WTC11 (cell line): ENCODE results near the gene SREBF1. TPM values are rescaled to one million over a fixed set of nuclear protein-coding genes. Genes with fewer than 3 reads are reported as not detected.

ENCODE experiments used
- ATAC-seq: fragments of 200-7000 bp; cut with Tn5 transposase; 2 replicates; pipeline ENCODE4 v1.10.0; 2021; ENCODE audit warnings: mild to moderate bottlenecking, moderate library complexity
- CTCF ChIA-PET: fragments of 300-600 bp; sonication (Branson Sonifier 250); formaldehyde crosslinking; loops from one replicate; lab custom pipeline; 2021; ENCODE audit warnings: antibody characterized with exemption; lab: Charles Lee
- POLR2A ChIA-PET: fragments of 350-600 bp; sonication (Branson Sonifier 250); formaldehyde crosslinking; loops from one replicate; lab custom pipeline; 2021; ENCODE audit warnings: antibody characterized with exemption; lab: Charles Lee
- DNase-seq: peaks from one replicate; pipeline ENCODE4 v3.0.0; 2021; ENCODE audit warnings: low spot score
- H3K27ac Mint-ChIP-seq: 2 replicates; pipeline ENCODE4 v1.8.0; 2021; ENCODE audit warnings: mixed read lengths
- H3K27me3 Mint-ChIP-seq: 2 replicates; pipeline ENCODE4 v1.8.0; 2021; ENCODE audit warnings: low read depth, mild to moderate bottlenecking, moderate library complexity, mixed read lengths
- H3K36me3 Mint-ChIP-seq: 2 replicates; pipeline ENCODE4 v1.8.0; 2021; ENCODE audit warnings: mixed read lengths
- H3K4me1 Mint-ChIP-seq: 2 replicates; pipeline ENCODE4 v1.8.0; 2022; ENCODE audit warnings: mixed read lengths
- H3K4me3 Mint-ChIP-seq: 2 replicates; pipeline ENCODE4 v1.8.0; 2021; ENCODE audit warnings: mild to moderate bottlenecking, moderate library complexity, mixed read lengths
- H3K9me3 Mint-ChIP-seq: 2 replicates; pipeline ENCODE4 v1.8.0; 2021; ENCODE audit warnings: mixed read lengths
- CBFB ChIP-seq: sonication (generic); formaldehyde crosslinking; IDR thresholded peaks from 2 replicates; pipeline ENCODE4 v1.8.1; 2022; ENCODE audit warnings: mild to moderate bottlenecking, low read depth, missing genetic modification reagents
- ESRRA ChIP-seq: sonication (generic); formaldehyde crosslinking; IDR thresholded peaks from 2 replicates; pipeline ENCODE4 v1.8.1; 2022; ENCODE audit warnings: mild to moderate bottlenecking, missing genetic modification reagents, borderline replicate concordance
- FOXJ3 ChIP-seq: sonication (generic); formaldehyde crosslinking; IDR thresholded peaks from 2 replicates; pipeline ENCODE4 v1.9.0; 2021; ENCODE audit warnings: missing genetic modification reagents, mild to moderate bottlenecking, borderline replicate concordance
- FOXK1 ChIP-seq: sonication (generic); formaldehyde crosslinking; IDR thresholded peaks from 2 replicates; pipeline ENCODE4 v1.8.0; 2022; ENCODE audit warnings: mild to moderate bottlenecking, moderate library complexity, missing genetic modification reagents
- GABPB1 ChIP-seq: sonication (generic); formaldehyde crosslinking; IDR thresholded peaks from 2 replicates; pipeline ENCODE4 v1.8.1; 2023; ENCODE audit warnings: mild to moderate bottlenecking, missing genetic modification reagents
- MXD4 ChIP-seq: fragments of 250-450 bp; sonication (Bioruptor Pico); IDR thresholded peaks from 2 replicates; pipeline ENCODE4 v1.8.0; 2021; ENCODE audit warnings: mild to moderate bottlenecking, moderate library complexity, borderline replicate concordance
- OVOL2 ChIP-seq: fragments of 250-450 bp; sonication (Bioruptor Pico); IDR thresholded peaks from 2 replicates; pipeline ENCODE4 v1.9.0; 2021; ENCODE audit warnings: mild to moderate bottlenecking, borderline replicate concordance
- PRRX2 ChIP-seq: fragments of 250-450 bp; sonication (Bioruptor Pico); IDR thresholded peaks from 2 replicates; pipeline ENCODE4 v1.8.0; 2021; ENCODE audit warnings: mild to moderate bottlenecking
- SMAD3 ChIP-seq: sonication (generic); formaldehyde crosslinking; IDR thresholded peaks from 2 replicates; pipeline ENCODE4 v1.8.0; 2022; ENCODE audit warnings: missing genetic modification reagents, mild to moderate bottlenecking, borderline replicate concordance
- SOX15 ChIP-seq: fragments of 250-450 bp; sonication (Bioruptor Pico); IDR thresholded peaks from 2 replicates; pipeline ENCODE4 v1.9.0; 2021; ENCODE audit warnings: mild to moderate bottlenecking
- TEAD4 ChIP-seq: sonication (generic); formaldehyde crosslinking; IDR thresholded peaks from 2 replicates; pipeline ENCODE4 v1.8.0; 2022; ENCODE audit warnings: mild to moderate bottlenecking, missing genetic modification reagents
- ZBTB21 ChIP-seq: sonication (generic); formaldehyde crosslinking; IDR thresholded peaks from 2 replicates; pipeline ENCODE4 v1.8.1; 2023; ENCODE audit warnings: mild to moderate bottlenecking, missing genetic modification reagents, borderline replicate concordance
- ZNF219 ChIP-seq: sonication (generic); formaldehyde crosslinking; IDR thresholded peaks from 2 replicates; pipeline ENCODE4 v1.8.0; 2023; ENCODE audit warnings: missing genetic modification reagents, mild to moderate bottlenecking, borderline replicate concordance
- ZNF671 ChIP-seq: fragments of 250-450 bp; sonication (Bioruptor Pico); IDR thresholded peaks from 2 replicates; pipeline ENCODE4 v1.8.0; 2021; ENCODE audit warnings: mild to moderate bottlenecking
- total RNA-seq: library from RNA; stranded (reverse); gene quantifications from 3 replicates; pipeline ENCODE4 v1.2.3, GENCODE V29; 2021
- TF ChIP-seq, protein P1 (sequence below): sonication (generic); formaldehyde crosslinking; IDR thresholded peaks from 2 replicates; pipeline ENCODE4 v1.8.0; 2022; ENCODE audit warnings: missing genetic modification reagents
- TF ChIP-seq, protein P2 (sequence below): sonication (generic); formaldehyde crosslinking; IDR thresholded peaks from 2 replicates; pipeline ENCODE4 v1.8.0; 2022; ENCODE audit warnings: mild to moderate bottlenecking, missing genetic modification reagents
- TF ChIP-seq, protein P3 (sequence below): sonication (generic); formaldehyde crosslinking; IDR thresholded peaks from 2 replicates; pipeline ENCODE4 v1.8.0; 2022; ENCODE audit warnings: mild to moderate bottlenecking, missing genetic modification reagents
- TF ChIP-seq, protein P4 (sequence below): sonication (generic); formaldehyde crosslinking; IDR thresholded peaks from 2 replicates; pipeline ENCODE4 v1.8.0; 2023; ENCODE audit warnings: missing genetic modification reagents, mild to moderate bottlenecking, borderline replicate concordance
- TF ChIP-seq, protein P5 (sequence below): fragments of 250-450 bp; sonication (Bioruptor Pico); IDR thresholded peaks from 2 replicates; pipeline ENCODE4 v2.1.2; 2022; ENCODE audit warnings: mild to moderate bottlenecking, moderate library complexity
- TF ChIP-seq, protein P6 (sequence below): sonication (generic); formaldehyde crosslinking; IDR thresholded peaks from 2 replicates; pipeline ENCODE4 v1.8.0; 2023; ENCODE audit warnings: mild to moderate bottlenecking, missing genetic modification reagents

Gene SREBF1
- total RNA-seq, 1 experiment from 2014 or later = 93.7 TPM

DNA sequence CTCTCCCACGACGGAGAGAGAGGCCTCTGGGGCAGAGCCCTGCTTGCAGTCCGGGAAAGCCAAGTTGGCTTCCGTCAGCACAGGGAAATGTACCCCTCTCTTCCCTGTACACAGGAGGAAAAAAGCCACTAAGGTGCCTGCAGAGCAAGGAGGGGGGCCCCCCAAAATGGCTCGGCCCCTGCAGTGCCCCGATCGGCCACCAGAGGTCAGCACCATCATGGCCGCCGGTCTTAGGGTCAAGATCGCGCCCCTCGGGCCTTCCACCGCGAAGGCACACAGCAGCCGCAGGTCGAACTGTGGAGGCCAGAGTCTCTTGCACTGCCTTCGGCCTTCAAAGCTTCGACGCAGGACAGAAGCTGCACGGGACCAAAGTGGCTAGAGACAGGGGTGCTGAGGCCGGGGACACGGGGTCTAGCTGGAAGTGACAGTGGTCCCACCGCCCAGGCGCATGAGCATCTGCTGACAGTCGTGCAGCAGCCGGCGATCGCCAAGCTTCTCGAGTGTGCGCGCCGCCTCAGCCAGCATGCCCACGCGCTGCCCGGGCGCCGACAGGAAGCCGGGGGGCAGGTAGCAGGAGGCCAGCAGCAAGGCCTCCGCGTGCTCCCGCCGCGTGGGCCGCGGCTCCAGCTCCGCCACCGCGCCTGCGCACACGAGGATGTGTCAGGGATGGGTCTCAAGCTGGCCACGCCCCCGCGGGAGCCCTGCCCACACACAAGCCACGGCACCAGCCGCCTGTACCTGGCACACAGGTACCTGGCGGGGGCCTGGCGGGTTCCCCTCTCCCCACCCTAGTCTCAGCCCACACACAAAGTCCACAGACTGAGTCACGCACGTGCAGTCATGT is 24.4 kb downstream of the SREBF1 start (continued):
- TF ChIP-seq PRRX2 (CRISPR knock-in tag) (no peak), SMAD3 (no peak), FOXJ3 (no peak), SOX15 (no peak), CBFB (CRISPR knock-in tag) (no peak), FOXK1 (CRISPR knock-in tag) (no peak), ZNF671 (CRISPR knock-in tag) (no peak), ZNF219 (CRISPR knock-in tag) (no peak)
- TF ChIP-seq, protein P1, sequence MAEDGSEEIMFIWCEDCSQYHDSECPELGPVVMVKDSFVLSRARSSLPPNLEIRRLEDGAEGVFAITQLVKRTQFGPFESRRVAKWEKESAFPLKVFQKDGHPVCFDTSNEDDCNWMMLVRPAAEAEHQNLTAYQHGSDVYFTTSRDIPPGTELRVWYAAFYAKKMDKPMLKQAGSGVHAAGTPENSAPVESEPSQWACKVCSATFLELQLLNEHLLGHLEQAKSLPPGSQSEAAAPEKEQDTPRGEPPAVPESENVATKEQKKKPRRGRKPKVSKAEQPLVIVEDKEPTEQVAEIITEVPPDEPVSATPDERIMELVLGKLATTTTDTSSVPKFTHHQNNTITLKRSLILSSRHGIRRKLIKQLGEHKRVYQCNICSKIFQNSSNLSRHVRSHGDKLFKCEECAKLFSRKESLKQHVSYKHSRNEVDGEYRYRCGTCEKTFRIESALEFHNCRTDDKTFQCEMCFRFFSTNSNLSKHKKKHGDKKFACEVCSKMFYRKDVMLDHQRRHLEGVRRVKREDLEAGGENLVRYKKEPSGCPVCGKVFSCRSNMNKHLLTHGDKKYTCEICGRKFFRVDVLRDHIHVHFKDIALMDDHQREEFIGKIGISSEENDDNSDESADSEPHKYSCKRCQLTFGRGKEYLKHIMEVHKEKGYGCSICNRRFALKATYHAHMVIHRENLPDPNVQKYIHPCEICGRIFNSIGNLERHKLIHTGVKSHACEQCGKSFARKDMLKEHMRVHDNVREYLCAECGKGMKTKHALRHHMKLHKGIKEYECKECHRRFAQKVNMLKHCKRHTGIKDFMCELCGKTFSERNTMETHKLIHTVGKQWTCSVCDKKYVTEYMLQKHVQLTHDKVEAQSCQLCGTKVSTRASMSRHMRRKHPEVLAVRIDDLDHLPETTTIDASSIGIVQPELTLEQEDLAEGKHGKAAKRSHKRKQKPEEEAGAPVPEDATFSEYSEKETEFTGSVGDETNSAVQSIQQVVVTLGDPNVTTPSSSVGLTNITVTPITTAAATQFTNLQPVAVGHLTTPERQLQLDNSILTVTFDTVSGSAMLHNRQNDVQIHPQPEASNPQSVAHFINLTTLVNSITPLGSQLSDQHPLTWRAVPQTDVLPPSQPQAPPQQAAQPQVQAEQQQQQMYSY (CRISPR knock-in tag) = no peak
- TF ChIP-seq, protein P2, sequence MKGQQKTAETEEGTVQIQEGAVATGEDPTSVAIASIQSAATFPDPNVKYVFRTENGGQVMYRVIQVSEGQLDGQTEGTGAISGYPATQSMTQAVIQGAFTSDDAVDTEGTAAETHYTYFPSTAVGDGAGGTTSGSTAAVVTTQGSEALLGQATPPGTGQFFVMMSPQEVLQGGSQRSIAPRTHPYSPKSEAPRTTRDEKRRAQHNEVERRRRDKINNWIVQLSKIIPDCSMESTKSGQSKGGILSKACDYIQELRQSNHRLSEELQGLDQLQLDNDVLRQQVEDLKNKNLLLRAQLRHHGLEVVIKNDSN (CRISPR knock-in tag) = no peak
- TF ChIP-seq, protein P3, sequence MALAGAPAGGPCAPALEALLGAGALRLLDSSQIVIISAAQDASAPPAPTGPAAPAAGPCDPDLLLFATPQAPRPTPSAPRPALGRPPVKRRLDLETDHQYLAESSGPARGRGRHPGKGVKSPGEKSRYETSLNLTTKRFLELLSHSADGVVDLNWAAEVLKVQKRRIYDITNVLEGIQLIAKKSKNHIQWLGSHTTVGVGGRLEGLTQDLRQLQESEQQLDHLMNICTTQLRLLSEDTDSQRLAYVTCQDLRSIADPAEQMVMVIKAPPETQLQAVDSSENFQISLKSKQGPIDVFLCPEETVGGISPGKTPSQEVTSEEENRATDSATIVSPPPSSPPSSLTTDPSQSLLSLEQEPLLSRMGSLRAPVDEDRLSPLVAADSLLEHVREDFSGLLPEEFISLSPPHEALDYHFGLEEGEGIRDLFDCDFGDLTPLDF (CRISPR knock-in tag) = no peak
- TF ChIP-seq, protein P4, sequence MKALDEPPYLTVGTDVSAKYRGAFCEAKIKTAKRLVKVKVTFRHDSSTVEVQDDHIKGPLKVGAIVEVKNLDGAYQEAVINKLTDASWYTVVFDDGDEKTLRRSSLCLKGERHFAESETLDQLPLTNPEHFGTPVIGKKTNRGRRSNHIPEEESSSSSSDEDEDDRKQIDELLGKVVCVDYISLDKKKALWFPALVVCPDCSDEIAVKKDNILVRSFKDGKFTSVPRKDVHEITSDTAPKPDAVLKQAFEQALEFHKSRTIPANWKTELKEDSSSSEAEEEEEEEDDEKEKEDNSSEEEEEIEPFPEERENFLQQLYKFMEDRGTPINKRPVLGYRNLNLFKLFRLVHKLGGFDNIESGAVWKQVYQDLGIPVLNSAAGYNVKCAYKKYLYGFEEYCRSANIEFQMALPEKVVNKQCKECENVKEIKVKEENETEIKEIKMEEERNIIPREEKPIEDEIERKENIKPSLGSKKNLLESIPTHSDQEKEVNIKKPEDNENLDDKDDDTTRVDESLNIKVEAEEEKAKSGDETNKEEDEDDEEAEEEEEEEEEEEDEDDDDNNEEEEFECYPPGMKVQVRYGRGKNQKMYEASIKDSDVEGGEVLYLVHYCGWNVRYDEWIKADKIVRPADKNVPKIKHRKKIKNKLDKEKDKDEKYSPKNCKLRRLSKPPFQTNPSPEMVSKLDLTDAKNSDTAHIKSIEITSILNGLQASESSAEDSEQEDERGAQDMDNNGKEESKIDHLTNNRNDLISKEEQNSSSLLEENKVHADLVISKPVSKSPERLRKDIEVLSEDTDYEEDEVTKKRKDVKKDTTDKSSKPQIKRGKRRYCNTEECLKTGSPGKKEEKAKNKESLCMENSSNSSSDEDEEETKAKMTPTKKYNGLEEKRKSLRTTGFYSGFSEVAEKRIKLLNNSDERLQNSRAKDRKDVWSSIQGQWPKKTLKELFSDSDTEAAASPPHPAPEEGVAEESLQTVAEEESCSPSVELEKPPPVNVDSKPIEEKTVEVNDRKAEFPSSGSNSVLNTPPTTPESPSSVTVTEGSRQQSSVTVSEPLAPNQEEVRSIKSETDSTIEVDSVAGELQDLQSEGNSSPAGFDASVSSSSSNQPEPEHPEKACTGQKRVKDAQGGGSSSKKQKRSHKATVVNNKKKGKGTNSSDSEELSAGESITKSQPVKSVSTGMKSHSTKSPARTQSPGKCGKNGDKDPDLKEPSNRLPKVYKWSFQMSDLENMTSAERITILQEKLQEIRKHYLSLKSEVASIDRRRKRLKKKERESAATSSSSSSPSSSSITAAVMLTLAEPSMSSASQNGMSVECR (CRISPR knock-in tag) = 0 out of 2 replicates have a peak, but pooled peaks have one; percentile 71
- TF ChIP-seq, all 79 proteins: peak for 16

DNA sequence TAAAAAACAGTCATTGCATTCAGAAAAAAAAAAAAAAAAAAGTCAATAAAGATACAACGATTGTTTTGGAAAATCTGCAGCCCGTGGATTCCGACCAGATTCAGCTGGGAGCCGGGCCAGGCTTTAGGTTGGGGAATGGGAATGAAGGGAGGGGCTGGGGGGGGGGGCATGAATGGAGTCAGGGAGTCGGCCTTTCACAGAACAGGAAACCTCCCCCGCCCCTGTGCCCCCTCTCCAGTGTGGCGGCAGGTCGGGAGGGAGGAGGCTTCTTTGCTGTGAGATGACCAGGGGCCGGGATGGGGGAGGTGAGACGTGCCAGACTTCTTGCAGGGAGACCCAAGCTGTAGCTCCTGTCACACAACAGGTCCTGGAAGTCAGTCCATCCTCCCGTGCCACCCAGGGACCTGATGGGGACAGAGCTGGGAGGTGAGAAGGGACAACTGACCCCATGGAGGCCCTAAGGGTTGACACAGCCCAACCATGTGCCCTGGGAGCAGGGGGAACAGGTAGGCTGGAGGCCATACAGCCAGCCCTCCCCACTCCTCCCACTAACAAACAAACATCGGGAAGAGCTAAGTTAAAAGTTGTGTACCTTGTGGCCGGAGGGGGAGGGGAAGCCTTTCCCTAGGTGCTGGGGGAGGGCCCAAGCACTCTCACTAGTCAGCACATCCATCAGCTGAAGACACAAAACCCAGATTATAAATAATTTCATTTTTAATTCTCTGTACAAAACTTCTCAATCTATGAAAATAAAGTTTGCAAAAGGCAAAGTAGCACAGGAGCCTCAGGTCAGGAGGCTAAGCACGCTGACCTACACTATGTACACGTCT is 25.2 kb downstream of the SREBF1 start:
- H3K9me3 Mint-ChIP-seq = no peaks in the 10 kb centered on the region
- ChIA-PET POLR2A (interaction anchor here (0.6 to 3.6 kb wide), 8 partner anchors 12 to 514 kb away, joined by 3 to 34 read pairs (median 5); partner anchors contain the start of gene SREBF1), CTCF (interaction anchor here (0.5 to 4.7 kb wide), 41 partner anchors 9 to 209 kb away, joined by 3 to 60 read pairs (median 6); partner anchors contain the start of genes DRC3, SREBF1 and TOM1L2)
- peaks cover 16% of the 10 kb centered on the region for H3K27me3 Mint-ChIP-seq
- peak overlapping the region; percentile 94 for H3K27ac Mint-ChIP-seq
- DNase-seq (peak; percentile 58), ATAC-seq (no peak)
- no peak for TF ChIP-seq TEAD4 (CRISPR knock-in tag)
- no peak for TF ChIP-seq ESRRA (CRISPR knock-in tag)
- no peak for TF ChIP-seq MXD4 (CRISPR knock-in tag)
- TF ChIP-seq, protein P5, sequence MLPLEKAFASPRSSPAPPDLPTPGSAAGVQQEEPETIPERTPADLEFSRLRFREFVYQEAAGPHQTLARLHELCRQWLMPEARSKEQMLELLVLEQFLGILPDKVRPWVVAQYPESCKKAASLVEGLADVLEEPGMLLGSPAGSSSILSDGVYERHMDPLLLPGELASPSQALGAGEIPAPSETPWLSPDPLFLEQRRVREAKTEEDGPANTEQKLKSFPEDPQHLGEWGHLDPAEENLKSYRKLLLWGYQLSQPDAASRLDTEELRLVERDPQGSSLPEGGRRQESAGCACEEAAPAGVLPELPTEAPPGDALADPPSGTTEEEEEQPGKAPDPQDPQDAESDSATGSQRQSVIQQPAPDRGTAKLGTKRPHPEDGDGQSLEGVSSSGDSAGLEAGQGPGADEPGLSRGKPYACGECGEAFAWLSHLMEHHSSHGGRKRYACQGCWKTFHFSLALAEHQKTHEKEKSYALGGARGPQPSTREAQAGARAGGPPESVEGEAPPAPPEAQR = no peak
- TF ChIP-seq ZBTB21 (CRISPR knock-in tag) = no peak
- TF ChIP-seq OVOL2 (CRISPR knock-in tag) = no peak
- TF ChIP-seq GABPB1 (CRISPR knock-in tag) = no peak
- TF ChIP-seq, protein P6, sequence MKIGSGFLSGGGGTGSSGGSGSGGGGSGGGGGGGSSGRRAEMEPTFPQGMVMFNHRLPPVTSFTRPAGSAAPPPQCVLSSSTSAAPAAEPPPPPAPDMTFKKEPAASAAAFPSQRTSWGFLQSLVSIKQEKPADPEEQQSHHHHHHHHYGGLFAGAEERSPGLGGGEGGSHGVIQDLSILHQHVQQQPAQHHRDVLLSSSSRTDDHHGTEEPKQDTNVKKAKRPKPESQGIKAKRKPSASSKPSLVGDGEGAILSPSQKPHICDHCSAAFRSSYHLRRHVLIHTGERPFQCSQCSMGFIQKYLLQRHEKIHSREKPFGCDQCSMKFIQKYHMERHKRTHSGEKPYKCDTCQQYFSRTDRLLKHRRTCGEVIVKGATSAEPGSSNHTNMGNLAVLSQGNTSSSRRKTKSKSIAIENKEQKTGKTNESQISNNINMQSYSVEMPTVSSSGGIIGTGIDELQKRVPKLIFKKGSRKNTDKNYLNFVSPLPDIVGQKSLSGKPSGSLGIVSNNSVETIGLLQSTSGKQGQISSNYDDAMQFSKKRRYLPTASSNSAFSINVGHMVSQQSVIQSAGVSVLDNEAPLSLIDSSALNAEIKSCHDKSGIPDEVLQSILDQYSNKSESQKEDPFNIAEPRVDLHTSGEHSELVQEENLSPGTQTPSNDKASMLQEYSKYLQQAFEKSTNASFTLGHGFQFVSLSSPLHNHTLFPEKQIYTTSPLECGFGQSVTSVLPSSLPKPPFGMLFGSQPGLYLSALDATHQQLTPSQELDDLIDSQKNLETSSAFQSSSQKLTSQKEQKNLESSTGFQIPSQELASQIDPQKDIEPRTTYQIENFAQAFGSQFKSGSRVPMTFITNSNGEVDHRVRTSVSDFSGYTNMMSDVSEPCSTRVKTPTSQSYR = 0 out of 2 replicates have a peak, but pooled peaks have one; percentile 24
- H3K4me3 Mint-ChIP-seq = peak overlapping the region; percentile 45
- peaks cover 18% of the 10 kb centered on the region for H3K36me3 Mint-ChIP-seq
- peaks cover 22% of the 10 kb centered on the region for H3K4me1 Mint-ChIP-seq
